ENCODE measurements around the gene PTK6. TPM values are rescaled to one million over a fixed set of nuclear protein-coding genes. Genes with fewer than 3 reads are reported as not detected.

The PTK6 gene
- total RNA-seq, 1 donor from 2014 or later, result not detected

DNA sequence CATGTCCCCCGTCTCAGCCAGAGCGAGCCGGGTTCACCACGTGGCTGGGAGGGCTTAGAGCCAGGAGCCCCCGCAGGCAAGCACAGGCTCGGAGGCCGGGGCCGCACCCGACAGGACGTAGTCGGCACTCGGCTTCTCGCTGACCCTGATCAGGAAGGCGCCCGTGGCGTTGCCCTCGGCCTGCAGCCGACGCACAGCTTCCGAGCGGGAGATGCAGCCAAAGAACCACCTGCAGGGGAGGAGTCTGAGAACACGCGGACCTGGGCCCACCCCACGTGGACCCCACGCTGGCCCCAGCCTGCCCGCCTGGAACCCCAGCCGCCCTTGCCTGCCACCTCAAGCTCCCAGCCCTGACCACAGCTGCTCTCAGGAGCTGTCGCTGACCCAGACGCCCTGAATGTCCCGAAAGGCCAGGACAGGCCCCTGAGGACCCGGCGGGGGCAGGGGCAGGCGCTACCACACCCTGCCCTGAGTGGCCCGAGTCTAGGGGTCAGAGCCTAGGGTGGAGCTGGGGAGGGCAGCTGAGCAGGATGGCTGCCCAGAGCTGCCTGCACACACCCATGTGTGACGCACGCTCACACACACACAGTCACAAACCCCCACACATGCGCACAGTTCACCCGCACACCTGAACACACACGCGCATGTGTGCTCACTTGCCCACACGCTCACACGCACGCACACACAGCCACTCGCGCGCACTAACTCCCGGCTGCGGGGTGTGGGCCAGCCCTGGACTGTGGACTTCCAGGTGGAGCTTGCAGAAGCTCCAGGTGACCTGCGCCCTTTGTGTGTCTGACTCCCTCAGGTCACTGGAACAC lies 2.1 kb downstream of the PTK6 start:
- Mint-ChIP-seq H3K4me1 (ENCODE audit: unreplicated experiment) (no peaks in the 10 kb centered on the region), H3K27ac (ENCODE audit: unreplicated experiment) (no peak overlapping the region), H3K36me3 (ENCODE audit: low read depth, unreplicated experiment) (peaks cover 4% of the 10 kb centered on the region), H3K4me3 (ENCODE audit: unreplicated experiment) (no peak overlapping the region), H3K27me3 (ENCODE audit: unreplicated experiment) (peaks cover 5% of the 10 kb centered on the region), H3K9me3 (ENCODE audit: unreplicated experiment) (no peaks in the 10 kb centered on the region)
- TF ChIP-seq, protein P1, sequence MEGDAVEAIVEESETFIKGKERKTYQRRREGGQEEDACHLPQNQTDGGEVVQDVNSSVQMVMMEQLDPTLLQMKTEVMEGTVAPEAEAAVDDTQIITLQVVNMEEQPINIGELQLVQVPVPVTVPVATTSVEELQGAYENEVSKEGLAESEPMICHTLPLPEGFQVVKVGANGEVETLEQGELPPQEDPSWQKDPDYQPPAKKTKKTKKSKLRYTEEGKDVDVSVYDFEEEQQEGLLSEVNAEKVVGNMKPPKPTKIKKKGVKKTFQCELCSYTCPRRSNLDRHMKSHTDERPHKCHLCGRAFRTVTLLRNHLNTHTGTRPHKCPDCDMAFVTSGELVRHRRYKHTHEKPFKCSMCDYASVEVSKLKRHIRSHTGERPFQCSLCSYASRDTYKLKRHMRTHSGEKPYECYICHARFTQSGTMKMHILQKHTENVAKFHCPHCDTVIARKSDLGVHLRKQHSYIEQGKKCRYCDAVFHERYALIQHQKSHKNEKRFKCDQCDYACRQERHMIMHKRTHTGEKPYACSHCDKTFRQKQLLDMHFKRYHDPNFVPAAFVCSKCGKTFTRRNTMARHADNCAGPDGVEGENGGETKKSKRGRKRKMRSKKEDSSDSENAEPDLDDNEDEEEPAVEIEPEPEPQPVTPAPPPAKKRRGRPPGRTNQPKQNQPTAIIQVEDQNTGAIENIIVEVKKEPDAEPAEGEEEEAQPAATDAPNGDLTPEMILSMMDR (IDR thresholded peaks at IDR 0.05; ENCODE audit: unreplicated experiment), result no peak
- peak; percentile 5 for DNase-seq (ENCODE audit: low spot score)

DNA sequence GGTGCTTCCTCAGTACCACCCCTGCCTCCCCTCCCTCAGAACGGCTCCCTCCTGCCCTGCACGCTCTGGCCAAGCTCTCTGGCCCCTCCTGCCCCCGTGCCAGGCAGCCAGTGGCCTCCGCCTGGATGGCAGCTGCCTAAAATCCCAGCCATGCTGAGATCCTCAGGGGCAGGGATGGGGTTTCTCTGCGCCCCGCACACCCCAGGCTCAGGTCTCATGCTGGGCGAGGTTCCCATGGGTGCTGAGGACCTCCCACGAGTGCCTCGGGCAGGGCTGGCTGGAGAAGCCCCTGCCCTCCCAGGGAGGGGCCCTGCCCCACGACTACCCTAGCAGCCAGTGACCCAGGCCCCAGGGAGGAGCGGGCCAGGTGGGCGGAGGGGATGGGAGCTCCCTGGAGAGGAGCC lies 2.7 kb downstream of the PTK6 start:
- H3K27ac Mint-ChIP-seq (ENCODE audit: unreplicated experiment), result no peak overlapping the region
- TF ChIP-seq, protein P1 (IDR thresholded peaks at IDR 0.05; ENCODE audit: unreplicated experiment), result no peak

DNA sequence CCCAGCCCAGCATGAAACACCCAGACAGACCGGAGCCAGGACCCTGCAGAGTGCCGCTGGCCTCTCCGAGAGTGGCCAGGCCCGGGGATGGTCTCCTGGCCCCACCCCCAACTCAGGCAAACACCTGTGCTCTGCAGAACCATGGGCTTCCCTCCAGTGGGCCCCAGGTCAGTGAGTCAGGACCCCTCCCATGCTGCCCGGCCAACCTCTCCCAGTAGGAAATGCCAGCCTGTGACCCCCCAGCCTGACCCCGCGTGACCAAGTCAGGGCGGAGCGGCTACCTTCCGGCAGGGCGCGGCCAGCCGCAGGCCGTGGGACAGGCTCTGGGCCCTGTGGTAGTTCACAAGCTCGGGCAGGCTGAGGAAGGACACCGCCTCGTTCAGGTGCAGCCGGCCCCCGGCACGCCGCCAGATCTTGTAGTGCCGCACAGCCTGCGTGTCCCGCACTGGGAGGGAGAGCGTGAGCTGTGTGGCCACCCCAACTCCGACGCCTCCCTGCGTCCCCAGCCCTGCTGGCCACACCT lies 3.2 kb downstream of the PTK6 start:
- DNase-seq (ENCODE audit: low spot score), result no peak
- TF ChIP-seq, protein P1 (IDR thresholded peaks at IDR 0.05; ENCODE audit: unreplicated experiment), result no peak
- H3K9me3 Mint-ChIP-seq (ENCODE audit: unreplicated experiment), result no peaks in the 10 kb centered on the region
- H3K4me3 Mint-ChIP-seq (ENCODE audit: unreplicated experiment), result no peak overlapping the region
- H3K36me3 Mint-ChIP-seq (ENCODE audit: low read depth, unreplicated experiment), result peaks cover 4% of the 10 kb centered on the region
- H3K27ac Mint-ChIP-seq (ENCODE audit: unreplicated experiment), result no peak overlapping the region
- H3K4me1 Mint-ChIP-seq (ENCODE audit: unreplicated experiment), result no peaks in the 10 kb centered on the region
- H3K27me3 Mint-ChIP-seq (ENCODE audit: unreplicated experiment), result peaks cover 5% of the 10 kb centered on the region

More for the DNA sequence above, 2.7 kb downstream of the PTK6 start:
- H3K4me3 Mint-ChIP-seq (ENCODE audit: unreplicated experiment), result no peak overlapping the region
- no peak for DNase-seq (ENCODE audit: low spot score)
- no peaks in the 10 kb centered on the region for H3K4me1 Mint-ChIP-seq (ENCODE audit: unreplicated experiment)
- H3K27me3 Mint-ChIP-seq (ENCODE audit: unreplicated experiment), result peaks cover 5% of the 10 kb centered on the region
- peaks cover 4% of the 10 kb centered on the region for H3K36me3 Mint-ChIP-seq (ENCODE audit: low read depth, unreplicated experiment)
- H3K9me3 Mint-ChIP-seq (ENCODE audit: unreplicated experiment), result no peaks in the 10 kb centered on the region

DNA sequence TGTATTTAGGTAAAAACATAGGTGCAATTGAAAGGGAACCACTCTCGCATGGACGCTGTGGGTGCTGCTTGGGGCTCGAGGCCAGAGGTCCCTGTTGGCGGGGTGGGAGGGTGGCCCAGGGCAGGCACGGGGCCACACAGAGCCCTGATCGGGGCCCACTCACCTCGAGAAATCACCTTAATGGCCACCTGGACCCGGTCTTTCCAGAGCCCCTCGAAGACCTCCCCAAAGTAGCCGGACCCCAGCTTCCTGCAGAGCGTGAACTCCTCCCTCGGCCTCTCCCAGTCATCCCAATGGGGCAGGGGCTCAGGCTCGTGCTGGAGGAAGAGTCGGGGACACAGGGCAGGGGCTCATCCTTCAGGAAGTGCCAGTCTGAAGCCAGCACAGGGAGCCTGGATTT lies 3.8 kb downstream of the PTK6 start:
- Mint-ChIP-seq H3K27me3 (ENCODE audit: unreplicated experiment) (peaks cover 5% of the 10 kb centered on the region), H3K9me3 (ENCODE audit: unreplicated experiment) (no peaks in the 10 kb centered on the region), H3K27ac (ENCODE audit: unreplicated experiment) (no peak overlapping the region), H3K4me1 (ENCODE audit: unreplicated experiment) (no peaks in the 10 kb centered on the region), H3K36me3 (ENCODE audit: low read depth, unreplicated experiment) (peaks cover 4% of the 10 kb centered on the region), H3K4me3 (ENCODE audit: unreplicated experiment) (no peak overlapping the region)
- DNase-seq (ENCODE audit: low spot score), result no peak
- TF ChIP-seq, protein P1 (IDR thresholded peaks at IDR 0.05; ENCODE audit: unreplicated experiment), result no peak

DNA sequence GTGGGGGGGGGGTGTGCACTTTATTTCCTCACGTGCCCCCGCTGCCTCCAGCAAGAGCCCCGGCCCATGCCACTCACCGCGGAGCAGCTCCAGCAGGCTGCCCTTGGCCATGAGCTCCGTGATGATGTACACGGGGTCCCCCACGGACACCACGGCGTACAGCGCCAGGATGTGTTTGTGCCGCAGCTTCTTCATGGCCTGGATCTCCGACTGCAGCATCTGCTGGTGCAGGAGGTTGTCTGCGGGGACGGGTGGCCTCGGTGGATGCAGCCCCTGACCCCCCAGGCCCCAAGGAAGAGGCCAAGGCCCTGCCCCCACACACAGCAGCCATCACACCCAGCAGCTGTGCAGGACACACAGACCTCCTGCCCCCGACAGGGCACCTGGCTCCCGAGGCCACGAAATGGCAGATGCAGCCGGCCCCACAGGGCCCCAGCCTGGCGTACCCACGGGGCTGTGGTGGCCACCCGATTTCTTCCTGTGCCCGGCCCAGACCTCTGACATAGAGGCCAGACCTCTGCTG lies 4.7 kb downstream of the PTK6 start:
- TF ChIP-seq, protein P1 (IDR thresholded peaks at IDR 0.05; ENCODE audit: unreplicated experiment), result no peak
- H3K4me1 Mint-ChIP-seq (ENCODE audit: unreplicated experiment), result no peaks in the 10 kb centered on the region
- no peak for DNase-seq (ENCODE audit: low spot score)
- peaks cover 5% of the 10 kb centered on the region for H3K27me3 Mint-ChIP-seq (ENCODE audit: unreplicated experiment)
- H3K36me3 Mint-ChIP-seq (ENCODE audit: low read depth, unreplicated experiment), result peaks cover 4% of the 10 kb centered on the region
- H3K9me3 Mint-ChIP-seq (ENCODE audit: unreplicated experiment), result no peaks in the 10 kb centered on the region
- H3K4me3 Mint-ChIP-seq (ENCODE audit: unreplicated experiment), result no peak overlapping the region
- no peak overlapping the region for H3K27ac Mint-ChIP-seq (ENCODE audit: unreplicated experiment)
